Activated CD8-positive, alpha-beta memory T cell treated with anti-CD3 and anti-CD28 coated beads for 24 hours (primary cell): ENCODE data around the gene SGCD.

ENCODE experiments used
- DNase-seq: peaks from one replicate; pipeline ENCODE4 v3.0.0-alpha.2; 2020

The SGCD gene

DNA sequence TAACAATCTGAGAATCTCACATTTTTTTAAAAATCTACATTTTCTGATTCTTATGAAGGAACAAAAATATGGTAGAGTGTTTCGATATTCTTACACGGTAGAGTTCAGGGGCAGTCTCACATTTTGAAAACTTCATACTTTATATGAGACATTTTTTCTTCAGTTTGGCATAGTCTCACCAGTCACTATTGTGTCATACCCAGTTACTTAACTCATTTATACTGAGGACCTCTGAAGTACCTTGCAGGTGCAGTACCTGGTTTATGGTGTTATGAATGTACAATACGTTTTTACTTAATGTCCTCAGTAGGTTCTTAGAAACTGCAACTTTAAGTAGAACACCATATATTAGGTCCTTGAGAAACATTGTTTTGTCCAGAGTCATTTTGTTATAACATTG is 196.6 kb downstream of the SGCD start:
- DNase-seq, result no peak

DNA sequence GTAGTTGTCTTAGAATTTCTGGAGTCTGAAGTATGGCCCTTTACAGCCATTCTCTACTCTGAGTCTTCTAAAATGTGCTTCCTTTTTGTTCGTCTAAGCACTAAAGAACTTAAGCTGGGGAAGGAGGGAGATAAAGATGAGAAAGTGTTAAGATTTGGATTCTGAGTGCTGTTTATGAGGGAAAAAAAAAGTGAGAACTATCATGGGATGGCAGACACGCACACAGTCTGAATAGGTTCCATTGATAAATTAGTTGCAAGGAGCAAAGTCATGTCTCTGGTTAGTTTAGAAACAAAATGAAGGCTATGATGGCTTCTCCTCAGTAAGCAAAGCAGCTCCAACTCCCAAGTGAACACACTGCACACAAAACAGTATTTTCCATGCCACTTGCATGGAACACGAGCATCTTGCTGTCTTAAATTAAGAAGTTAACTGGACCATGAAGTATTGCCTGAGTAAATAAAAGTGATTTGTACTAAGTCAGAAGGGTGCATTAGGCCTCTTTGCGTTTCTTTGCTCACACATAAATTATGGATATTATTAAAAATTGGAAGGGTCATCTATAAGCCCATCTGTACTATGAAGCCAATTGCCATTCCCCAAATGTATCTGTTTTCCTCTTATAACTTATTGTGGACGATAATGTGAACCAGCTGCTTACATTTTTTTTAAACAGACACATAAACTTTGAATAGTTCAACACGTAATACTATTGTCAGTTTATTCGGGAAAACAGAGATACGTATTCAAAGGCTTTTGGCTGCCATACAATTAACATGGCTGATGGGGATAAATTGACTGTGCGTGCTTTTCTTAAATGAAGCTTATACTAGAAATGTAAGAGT is 199.3 kb downstream of the SGCD start:
- DNase-seq, result no peak

DNA sequence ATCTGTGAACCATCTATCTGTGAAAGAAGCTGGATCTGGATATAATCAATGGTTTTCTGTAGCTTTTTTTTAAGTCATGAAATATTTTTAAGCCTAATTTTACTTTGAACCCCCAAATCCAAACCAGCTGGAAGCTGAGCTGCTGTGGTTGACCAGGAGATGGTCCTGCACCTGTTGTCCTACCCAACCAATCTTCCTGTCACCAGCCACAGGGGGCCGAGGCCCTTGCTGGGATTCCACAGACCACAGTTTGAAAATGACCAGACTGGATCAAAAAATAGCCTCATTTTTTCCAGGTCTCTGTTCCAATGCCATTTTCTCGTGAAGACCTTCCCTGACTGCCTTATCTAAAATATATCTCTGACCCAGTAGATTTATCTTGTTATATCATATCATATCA is 200.6 kb downstream of the SGCD start:
- no peak for DNase-seq

DNA sequence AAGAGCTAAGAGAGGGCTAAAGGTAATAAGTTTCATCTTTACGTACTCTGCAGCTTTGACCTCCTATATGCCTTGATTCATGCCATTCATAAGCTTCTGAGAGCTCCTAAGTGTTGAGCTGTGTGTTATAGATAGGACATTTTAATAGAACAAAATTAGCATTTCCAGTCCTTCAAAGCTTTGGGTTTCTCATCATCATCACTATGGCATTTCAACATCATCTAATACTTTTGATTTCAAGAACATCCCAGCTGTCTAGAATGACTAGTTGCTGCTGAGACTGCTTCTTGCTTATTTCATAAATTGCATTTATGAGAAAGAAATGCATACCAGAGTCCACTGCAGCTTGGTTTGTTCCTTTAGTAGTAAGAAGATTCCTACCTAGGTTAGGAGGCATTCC is 201.7 kb downstream of the SGCD start:
- no peak for DNase-seq

DNA sequence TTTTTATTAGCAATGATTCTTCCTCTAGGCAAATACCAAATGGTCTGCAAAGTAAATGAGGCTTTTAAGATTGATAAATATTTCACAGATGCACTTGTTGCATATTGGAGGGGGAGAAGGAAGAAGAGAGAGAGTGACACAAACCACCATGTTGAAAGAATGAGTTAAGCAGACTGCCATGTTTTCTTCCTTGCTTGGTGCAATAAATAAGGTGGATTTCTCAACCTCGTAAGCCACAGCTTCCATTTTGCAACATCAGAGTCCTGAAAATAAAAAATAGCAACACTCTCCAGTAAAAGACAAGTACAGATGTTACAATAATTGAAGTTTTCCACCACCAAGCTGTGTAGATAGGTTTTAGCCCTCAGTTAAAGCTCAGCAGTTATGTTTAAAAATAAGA is 202.9 kb downstream of the SGCD start:
- no peak for DNase-seq

DNA sequence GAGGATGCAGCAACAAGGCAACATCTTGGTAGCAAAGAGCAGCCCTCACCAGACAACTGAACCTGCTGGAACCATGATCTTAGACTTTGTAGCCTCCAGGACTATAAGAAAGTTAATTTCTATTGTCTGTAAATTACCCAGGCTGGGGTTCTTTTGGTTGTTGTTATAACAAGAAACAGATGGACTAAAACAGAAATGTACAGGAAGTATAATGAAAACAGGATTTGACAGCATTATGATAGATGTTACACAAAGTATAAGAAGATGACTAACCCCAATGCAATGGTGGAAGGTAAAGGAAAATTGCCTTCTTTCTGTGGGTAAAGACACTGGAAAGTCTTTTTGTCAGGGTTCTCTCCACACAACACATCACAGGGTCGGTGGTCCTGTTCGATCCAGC is 204.2 kb downstream of the SGCD start:
- no peak for DNase-seq

DNA sequence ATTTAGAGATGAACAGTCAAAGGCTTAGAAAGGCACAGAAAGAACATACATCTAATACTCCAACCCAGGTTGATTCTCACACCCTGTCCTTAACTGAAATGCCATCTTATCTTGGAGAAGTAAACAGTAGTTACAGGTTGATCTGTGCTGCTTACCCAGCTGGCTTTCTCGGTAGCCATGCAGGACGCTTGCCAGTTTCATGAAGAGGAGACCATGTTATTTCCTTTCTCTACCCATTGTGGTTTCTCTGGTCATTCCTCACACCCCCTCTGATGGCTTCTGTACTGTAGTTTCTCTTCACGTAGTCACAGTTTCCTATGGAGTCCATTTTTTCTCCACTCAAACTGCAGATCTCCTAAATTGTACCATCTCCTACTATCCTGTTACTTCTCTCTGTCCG is 206.0 kb downstream of the SGCD start:
- DNase-seq, result no peak

DNA sequence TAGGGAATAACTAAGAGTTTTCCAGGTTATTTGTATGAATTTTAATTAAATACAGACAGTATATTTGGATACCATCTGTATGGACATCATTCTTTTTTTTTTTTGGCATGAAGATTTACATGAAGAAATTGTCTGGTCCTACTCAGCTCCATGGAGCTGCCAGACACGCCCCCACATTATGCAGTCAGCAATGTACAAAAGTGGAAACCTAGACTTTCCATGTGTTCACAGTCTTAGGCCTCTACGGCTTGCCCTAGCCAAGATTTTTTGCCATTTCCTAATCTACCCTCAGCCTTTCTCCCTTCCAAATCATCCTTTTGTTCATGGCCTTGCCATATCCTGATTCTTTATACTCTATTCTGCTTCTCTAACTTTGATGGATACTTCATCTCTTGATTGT is 207.1 kb downstream of the SGCD start:
- no peak for DNase-seq

DNA sequence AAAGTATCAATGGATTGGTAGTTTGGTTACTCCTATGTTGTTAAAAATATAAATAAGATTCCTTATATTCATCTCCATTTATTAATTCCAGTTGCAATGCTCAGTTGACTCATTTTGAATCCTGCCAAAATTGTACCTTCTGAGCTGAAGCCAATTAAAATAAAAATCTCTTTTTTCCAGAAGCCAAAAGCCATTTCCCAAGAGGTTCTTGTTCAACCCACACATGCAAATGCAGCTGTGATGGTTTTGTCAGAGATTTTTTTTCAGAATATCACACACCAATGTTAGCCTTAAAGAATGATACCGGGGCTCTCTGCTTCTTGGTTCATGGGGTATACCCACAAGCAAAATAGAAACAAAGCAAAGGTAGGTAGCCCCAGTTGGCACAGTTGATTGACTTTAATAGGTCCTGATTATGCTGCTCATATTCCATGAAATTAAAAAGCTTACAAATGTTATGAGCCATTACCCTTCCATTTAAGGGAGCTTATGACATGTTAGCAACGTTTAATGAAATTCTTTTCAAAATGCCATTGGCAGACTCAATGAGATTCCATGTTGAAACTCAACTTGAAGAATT is 208.0 kb downstream of the SGCD start:
- no peak for DNase-seq

DNA sequence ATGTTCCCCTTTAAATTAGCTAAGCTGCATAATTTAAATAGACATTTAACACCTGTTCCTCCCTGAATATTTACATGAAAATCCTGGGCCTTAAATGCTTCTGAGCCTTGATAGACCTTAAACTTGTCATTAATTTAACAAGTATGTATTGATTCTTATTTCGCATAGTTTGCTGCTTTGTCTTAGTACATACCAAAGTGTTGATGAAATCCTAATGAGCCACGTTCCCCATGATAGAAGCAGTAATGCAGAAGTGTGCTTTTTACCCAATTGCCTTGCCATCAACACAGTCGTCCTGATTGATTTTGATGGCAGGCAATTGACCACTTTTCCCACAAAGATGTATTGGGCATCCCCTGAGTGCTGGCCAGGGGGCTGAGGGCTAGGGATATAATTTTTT is 213.5 kb downstream of the SGCD start:
- DNase-seq, result no peak

DNA sequence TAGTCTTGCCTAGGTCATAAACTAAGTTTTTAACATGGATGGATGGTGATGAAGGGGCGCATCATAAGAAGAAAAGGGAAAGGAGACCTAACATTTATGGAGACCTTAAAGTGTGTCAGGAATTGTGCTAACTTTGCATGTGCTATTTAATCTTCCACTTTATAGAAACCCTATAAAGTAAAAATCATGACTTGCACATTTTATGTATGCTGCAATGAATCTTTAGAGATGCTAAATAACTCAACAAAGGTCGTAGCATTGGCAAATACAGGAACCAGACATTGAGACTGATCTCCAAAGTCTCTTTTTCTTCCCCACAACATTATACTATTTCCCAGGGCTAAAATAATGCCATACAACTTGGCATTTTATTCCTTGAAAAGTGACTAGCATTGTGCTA is 214.6 kb downstream of the SGCD start:
- no peak for DNase-seq

DNA sequence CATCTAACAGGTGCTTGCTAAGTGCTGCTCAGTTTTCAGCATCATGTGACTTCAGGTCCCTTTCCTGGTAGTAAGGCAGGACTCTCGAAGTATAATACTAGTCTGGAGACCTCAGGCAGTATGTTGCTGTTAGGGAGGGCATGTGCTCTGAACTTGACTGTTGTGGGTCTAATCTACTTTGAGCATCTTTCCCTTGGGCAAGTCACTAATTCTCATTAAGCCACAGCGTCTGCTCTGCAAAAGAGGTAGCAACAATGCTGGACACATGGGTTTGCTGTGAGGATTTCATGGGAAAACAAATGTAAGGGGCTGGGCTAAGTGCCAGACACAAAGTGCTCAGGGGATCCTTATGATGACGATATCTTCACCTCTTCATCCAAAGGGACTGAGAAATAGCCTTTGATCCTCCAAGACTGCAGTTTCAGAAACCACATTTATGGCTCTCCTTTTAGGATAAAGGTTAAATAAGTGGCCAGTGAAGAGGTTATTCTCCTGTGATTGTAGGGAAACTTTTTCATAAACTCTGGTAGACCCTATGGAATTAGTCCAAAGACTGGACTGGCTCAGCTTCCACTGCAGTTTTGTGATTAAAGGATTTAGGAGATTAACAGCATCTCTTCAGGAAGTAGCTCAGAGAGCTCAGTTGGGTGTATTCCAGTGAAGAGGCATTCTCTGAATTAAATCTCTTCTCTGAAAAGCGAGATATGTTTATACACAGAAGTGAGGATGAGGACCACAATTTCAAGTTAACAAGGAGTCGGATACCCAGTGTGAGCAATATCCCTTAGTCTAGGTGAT is 216.6 kb downstream of the SGCD start:
- no peak for DNase-seq

DNA sequence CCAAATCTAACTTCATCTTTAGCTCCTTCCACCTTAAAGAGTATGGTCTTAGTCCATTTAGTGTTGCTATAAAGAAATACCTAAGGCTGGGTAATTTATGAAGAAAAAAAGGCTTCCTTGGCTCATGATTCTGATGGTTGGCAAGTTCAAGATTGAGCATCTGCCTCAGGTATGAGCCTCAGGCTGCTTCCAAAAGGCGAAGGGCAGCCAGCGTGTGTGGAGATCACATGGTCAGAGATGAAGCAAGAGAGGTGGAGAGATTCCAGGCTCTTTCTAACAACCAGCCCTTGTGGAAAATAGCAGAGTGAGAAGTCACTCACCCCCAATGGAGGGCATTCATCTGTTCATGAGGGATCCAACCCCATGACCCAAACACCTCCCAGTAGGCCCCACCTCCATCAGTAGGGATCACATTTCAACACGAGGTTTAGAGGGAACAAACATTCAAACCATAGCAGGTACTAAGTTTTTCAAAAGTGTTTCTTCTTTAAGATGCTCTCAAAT is 225.9 kb downstream of the SGCD start:
- no peak for DNase-seq

DNA sequence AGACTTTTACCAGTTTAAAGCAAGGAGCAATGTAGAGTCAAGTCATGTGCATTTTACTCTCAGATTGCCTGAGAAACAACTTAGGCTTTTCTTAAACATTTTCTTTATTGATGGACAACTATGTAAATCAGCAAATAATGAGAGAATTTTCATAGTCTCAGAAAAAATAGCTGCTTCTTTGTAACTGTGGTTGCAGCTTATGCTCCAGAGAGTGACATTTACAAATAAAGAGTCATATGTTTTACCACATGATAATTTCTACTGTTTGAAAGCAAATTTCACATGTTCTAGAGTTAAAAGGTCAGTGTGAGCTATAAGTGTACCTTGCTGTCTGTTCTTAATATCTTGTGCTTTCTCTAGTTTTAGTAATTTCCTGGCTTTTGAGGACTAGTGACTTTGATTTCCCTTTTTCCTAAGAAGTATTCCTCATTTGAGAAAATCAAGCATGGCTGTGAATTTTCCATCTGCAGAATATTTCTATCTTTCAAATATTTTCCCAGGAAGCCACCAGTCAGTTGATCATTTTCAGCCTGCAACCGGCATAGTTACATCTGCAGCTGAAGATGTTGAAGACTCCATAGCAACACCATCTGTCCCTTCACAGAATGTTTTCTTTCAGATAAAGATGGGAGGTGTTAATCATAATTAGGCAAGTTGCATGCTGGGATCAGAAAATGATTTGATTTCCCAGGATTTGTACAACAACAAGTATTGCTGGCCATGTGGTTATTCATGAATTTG is 229.9 kb downstream of the SGCD start:
- no peak for DNase-seq

DNA sequence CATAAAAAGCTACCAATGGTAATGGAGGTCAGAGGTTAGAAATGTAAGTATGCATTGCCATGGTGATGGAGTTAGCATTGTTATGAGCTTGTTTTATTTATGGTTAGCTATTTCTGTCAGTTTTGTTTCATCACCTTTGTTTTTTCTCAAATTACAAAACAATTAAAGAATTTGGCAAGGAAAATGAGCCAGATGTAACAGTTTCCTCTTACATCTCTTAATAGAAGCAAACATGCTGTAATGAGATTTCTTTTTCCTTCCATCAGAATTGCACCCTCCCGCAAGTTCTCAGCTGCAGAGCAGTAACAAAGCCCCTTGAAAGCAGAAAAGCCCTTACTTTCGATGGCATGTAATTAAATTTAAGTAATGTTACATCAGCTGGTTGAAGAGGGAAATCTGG is 233.0 kb downstream of the SGCD start:
- no peak for DNase-seq

DNA sequence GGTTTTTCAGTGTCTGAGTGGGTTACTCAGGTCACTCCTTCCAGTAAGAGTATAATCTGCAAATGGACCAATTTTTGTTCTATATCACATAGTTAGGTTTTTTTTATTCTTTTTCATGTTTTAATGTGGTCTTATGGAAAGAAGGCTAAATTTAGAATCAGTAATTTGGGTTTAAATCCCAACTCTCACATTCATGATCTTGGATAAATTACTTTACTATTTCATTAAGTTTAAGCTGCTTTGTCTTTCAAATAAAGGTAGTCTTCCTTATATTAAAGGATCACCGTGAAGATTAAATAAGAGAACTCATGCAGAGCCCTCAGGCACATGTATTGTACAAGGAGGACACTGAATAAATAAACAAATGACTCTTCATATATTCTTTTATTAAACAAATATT is 234.7 kb downstream of the SGCD start:
- no peak for DNase-seq

DNA sequence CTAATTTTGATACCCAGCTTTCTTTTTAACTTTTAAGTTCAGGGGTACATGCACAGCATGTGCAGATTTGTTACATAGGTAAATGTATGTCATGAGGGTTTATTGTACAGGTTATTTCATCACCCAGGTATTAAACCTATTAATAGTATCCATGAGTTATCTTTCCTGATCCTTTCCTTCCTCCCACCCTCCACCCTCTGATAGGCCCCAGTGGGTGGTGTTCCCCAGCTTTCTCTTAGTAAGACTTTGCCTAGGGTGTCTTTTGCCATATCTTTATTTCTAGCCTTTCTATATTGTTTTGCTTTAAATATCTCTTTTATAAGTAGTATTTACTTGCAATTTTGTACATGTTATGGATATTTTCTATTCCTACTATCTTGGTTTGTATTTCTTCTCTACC is 243.7 kb downstream of the SGCD start:
- DNase-seq, result no peak

DNA sequence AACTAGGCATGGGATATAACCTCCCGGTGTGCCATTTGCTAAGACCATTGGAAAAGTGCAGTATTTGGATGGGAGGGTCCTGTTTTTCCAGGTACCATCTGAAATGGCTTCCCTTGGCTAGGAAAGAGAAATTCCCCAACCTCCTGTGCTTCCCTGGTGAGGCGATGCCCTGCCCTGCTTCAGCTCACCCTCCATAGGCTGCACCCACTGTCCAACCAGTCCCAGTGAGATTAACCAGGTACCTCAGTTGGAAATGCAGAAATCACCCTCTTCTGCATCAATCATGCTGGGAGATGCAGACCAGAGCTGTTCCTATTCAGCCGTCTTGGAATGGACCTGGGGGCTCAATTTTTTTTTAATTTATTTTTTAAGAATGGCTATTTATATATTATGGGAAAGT is 254.8 kb downstream of the SGCD start:
- DNase-seq, result no peak

DNA sequence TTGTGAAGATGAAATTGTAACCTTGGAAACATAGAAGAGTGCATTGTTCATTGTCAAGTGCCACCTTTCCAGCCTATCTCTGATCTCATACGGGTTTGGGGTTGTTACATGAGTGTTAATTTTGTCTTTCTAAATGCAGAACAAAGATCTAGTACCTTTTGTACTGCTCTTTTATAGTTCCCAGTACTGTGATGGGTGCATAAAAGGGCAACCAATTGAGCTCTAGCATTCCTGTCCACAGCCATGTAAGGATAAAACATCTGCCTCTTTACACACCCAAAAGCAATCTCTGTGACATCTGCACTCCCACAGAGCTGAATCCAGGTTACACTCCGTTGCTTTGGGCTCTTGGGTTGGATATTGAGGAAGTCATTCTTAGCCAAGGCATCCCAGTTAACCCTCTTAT is 255.2 kb downstream of the SGCD start:
- no peak for DNase-seq

DNA sequence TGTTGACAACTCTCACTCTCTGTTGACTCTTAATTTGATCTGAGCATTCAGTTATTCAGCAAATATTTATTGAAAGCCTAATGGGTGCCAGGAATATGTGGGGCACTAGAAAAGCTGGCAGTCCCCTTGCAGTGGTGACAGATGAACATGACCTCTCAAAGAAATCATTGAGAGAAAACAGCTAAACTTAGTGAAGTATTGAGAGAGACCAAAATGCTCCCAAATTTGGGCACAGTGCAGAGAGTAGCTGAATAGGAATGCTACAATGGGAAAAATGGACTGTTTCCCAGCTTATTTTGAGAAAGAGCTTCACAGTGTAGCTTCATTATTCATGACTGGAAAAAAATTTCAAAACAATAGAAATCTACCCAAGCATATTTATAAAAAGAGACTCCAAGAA is 257.9 kb downstream of the SGCD start:
- DNase-seq, result no peak

DNA sequence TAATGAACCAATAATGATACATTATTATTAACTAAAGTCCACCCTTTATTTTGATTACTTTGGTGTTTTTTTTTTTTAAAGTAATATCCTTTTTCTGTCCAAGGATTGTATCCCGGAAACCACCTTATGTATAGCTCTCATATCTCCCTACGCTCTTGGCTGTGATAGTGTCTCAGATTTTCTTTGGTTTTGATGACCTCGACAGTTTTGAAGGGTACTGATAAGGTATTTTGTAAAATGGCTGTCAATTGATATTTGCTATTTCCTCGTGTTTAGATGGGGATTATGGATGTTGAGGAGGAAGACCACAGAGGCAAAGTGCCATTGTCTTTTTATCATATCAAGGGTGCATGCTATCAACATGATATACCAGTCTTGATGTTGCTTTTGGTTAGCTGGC is 259.0 kb downstream of the SGCD start:
- no peak for DNase-seq

DNA sequence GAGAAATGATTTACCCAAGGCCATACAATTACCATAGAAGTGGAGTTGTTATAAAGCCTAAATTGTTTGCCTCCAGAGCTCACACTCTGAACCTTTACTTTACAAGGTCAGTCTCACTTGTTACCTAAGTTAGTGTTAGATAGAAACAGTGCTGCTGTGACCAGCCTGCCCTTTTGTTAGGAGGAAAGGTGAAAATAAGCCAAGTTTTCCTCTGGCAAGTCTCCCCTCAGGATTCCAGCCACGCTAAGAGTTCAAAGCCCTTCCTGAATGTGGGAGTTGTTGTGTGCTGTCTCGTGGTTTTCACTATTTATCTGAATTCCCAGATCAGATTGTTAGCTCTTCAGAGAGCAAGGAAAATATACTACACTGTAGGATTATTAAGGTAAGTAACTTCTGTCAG is 260.0 kb downstream of the SGCD start:
- no peak for DNase-seq

DNA sequence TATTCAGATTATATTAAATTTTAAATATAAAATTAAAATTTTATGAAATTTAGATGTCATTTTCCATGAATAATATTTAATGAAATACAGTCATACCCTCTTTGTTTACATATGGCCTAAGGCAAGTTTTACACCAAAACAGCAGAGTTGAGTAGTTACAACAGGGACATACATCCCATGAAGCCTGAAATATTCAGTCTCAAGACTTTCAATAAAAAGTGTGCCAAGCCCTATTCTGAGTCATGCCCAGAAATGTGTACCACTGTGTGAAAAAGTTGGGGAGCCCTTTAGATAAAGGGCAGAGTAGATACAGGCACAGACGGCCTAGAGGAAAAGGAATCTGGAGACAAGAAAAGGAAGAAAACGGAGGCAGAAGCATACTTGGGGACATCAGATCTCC is 261.3 kb downstream of the SGCD start:
- DNase-seq, result no peak
